Transverse colon (tissue), 4 donors: ENCODE data around the gene ZNRF3. TPM values are rescaled to one million over a fixed set of nuclear protein-coding genes. Genes with fewer than 3 reads are reported as not detected.

Experiments
- DNase-seq: peaks from one replicate; pipeline ENCODE4 v3.0.0-alpha.2; 2019
- H3K27ac ChIP-seq, 4 donors: fragments of 200-600 bp; sonication (generic); 2 replicates each; pipeline ENCODE4 v1.5.1; 2016 to 2018; ENCODE audit warnings: inconsistent platforms in 4 of 4
- H3K27me3 ChIP-seq: fragments of 200-600 bp; sonication (generic); 2 replicates; pipeline ENCODE4 v1.5.1; 2017; ENCODE audit warnings: inconsistent platforms
- H3K36me3 ChIP-seq, 4 donors: fragments of 200-600 bp; sonication (generic); 2 replicates each; pipeline ENCODE4 v1.5.1; 2017 to 2019; ENCODE audit warnings: inconsistent platforms in 4 of 4
- H3K4me1 ChIP-seq, 4 donors: fragments of 200-600 bp; sonication (generic); 2 replicates each; pipeline ENCODE4 v1.5.1; 2017 to 2020; ENCODE audit warnings: inconsistent platforms in 4 of 4
- H3K4me3 ChIP-seq, 4 donors: fragments of 200-600 bp; sonication (generic); 1 replicate in 1 of 4; 2 replicates in 3 of 4; pipeline versions ENCODE4 v1.5.1 to v1.6.1; 2017 to 2019; ENCODE audit warnings: inconsistent platforms in 4 of 4
- H3K9me3 ChIP-seq, 2 donors: fragments of 200-600 bp; sonication (generic); 2 replicates each; pipeline ENCODE4 v1.5.1; 2017 to 2019; ENCODE audit warnings: inconsistent platforms in 2 of 2
- EP300 ChIP-seq: sonication (generic); formaldehyde crosslinking; IDR thresholded peaks from one replicate; pipeline ENCODE4 v1.6.1; 2017; ENCODE audit warnings: antibody characterized with exemption, low read depth
- POLR2A ChIP-seq: fragments of 450-650 bp; IDR thresholded peaks from one replicate; pipeline ENCODE4 v1.6.1; 2016; ENCODE audit warnings: antibody characterized with exemption, mild to moderate bottlenecking, moderate library complexity
- POLR2AphosphoS5 ChIP-seq, 3 donors: sonication (generic); formaldehyde crosslinking; IDR thresholded peaks; one replicate each; pipeline ENCODE4 v1.6.1; 2016; ENCODE audit warnings: antibody characterized with exemption in 3 of 3
- WGBS, 2 donors: methylation state at CpG; one replicate each; pipeline ENCODE4 v1.1.5; 2018; ENCODE audit warnings: low coverage in 1 of 2; 5-methylcytosine and 5-hydroxymethylcytosine counted together
- in situ Hi-C, 4 donors: fragments of 200-750 bp; cut with MboI; loops; one replicate each; pipeline versions ENCODE4 v1.15.0 to v1.15.1; 2017; ENCODE audit warnings: low sequenced_read_pairs in 3 of 4, low pct_ligation_motif_present in 1 of 4, low pct_unique_long_range_greater_than_20kb in 1 of 4
- intact Hi-C: fragments of 100-400 bp; cut with DNase I; formaldehyde crosslinking; loops from one replicate; pipeline ENCODE4 v1.15.1; 2023; ENCODE audit warnings: low total_unique reads
- total RNA-seq, 4 donors: library from RNA; depleted of rRNA; stranded (reverse); fragments of >200 nt; gene quantifications; one replicate each; pipeline ENCODE4 v1.1.0, GENCODE V29; 2016
- TF ChIP-seq, protein P1 (sequence below), 5 experiments: fragments of 200-600 bp in 3 of 5; fragments of 450-650 bp in 2 of 5; sonication (generic) in 3 of 5; IDR thresholded peaks; 1 replicate in 2 of 5; 2 replicates in 3 of 5; pipeline ENCODE4 v1.5.1; 2016 to 2017; ENCODE audit warnings: antibody characterized with exemption in 5 of 5, inconsistent platforms in 3 of 5, mild to moderate bottlenecking in 2 of 5, moderate library complexity in 1 of 5

The ZNRF3 gene
- total RNA-seq, 4 donors from 2014 or later: 4.5 to 10.7 (median 8.3) TPM

DNA sequence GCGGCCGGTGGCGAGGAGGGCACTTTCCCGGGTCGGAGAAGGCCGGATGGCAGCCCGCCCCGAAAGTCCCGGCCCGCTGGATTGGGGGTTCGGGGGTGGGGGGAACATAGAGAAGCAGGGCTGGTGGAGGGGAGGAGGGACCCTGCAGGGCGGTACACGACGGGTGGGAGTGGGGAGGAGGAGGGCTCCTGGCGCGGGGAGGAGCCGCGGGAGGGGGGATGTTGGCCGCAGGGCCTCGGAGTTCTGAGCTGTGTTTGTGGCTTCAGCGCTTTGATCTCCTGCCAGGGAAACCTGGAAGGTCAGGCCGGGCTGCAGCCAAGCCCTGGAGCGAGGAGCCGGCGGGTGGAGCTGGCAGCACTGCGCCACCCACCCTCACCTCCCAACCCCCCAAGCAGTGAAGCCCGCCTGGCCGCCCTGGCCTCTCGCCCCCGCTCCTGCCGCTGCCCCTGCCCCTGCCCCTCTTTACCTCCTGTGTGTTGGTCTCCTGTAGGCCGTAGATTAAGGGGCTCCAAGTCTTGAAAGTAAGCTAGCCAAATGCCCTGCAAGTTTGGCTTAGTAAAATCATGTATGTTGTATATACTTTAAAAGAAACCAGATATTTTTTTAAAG is 147.3 kb downstream of the ZNRF3 start:
- Histone ChIP-seq H3K27ac (peak overlapping the region; percentile 78 to 85 (median 83)), H3K4me1 (peaks cover 13 to 46% (median 26%) of the 10 kb centered on the region in 4 donors), H3K36me3 (no peaks in the 10 kb centered on the region), H3K4me3 (peak overlapping the region; percentile 26 to 50 (median 44)), H3K9me3 (no peaks in the 10 kb centered on the region), H3K27me3 (no peaks in the 10 kb centered on the region)
- intact Hi-C loops: loop anchor here (5.0 kb wide), 1 partner anchor 73 kb away; no protein-coding TSS in a partner anchor
- TF ChIP-seq POLR2A (no peak), EP300 (no peak), POLR2AphosphoS5 (IDR thresholded peaks at IDR 0.05) (peak in 2 of 3 donors; percentile 51 to 60)
- TF ChIP-seq, protein P1, sequence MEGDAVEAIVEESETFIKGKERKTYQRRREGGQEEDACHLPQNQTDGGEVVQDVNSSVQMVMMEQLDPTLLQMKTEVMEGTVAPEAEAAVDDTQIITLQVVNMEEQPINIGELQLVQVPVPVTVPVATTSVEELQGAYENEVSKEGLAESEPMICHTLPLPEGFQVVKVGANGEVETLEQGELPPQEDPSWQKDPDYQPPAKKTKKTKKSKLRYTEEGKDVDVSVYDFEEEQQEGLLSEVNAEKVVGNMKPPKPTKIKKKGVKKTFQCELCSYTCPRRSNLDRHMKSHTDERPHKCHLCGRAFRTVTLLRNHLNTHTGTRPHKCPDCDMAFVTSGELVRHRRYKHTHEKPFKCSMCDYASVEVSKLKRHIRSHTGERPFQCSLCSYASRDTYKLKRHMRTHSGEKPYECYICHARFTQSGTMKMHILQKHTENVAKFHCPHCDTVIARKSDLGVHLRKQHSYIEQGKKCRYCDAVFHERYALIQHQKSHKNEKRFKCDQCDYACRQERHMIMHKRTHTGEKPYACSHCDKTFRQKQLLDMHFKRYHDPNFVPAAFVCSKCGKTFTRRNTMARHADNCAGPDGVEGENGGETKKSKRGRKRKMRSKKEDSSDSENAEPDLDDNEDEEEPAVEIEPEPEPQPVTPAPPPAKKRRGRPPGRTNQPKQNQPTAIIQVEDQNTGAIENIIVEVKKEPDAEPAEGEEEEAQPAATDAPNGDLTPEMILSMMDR (IDR thresholded peaks at IDR 0.05): no peak
- 12% methylated on average over 31 of the region's 32 CpGs; no CpG with 5 or more reads in 1 of the 2 donors for WGBS, 2 donors
- in situ Hi-C loops: loop anchor here in 3 of 4 donors (25.0 kb wide), 3 partner anchors 418 to 968 kb away; no protein-coding TSS in a partner anchor
- peak; percentile 84 for DNase-seq

DNA sequence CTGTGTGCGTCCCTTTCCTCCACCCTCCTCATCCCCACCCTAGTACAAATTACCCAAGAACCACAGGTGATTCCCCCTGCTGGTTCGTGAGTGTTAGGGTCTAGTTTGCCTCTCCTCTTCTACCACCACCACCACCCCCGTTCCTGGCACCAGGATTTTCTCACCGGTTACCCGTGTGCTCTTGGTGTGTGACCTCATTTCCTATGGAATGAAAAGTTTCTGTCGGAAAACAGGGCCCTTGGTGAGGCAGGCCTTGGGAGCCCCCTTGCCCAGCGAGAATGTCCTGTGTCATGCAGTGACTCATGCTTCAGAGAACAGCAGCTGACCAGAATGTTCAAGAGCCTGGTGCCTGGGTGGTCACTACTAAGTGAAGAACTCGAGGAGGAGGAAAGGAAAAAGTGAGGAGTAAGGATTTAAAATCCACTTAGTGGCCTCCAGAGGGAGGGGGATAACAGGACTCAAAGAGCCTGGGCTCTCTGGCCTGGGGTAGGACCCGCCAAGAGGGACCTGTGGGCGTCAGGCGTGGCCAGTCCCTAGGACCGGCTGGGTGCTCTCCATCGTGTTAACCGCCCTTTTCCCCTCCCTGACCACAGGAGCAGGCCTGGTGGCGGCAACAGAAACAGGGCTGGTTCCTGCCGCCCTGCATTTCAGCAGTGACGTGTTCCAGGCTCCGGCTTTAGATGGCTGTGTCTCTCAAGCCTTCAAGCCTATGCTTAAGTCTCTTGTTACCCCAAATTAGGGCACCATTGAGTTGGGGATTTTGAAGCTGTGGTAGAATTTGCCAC is 148.0 kb downstream of the ZNRF3 start:
- in situ Hi-C loops (loop anchor here in 3 of 4 donors (25.0 kb wide), 3 partner anchors 419 to 969 kb away; no protein-coding TSS in a partner anchor), intact Hi-C loops (loop anchor here (5.0 kb wide), 1 partner anchor 74 kb away; no protein-coding TSS in a partner anchor)
- H3K27me3 ChIP-seq: no peaks in the 10 kb centered on the region
- peak overlapping the region in 3 of 4 donors; percentile 43 to 50 (median 45) for H3K4me3 ChIP-seq
- H3K9me3 ChIP-seq: no peaks in the 10 kb centered on the region
- WGBS, 2 donors: 14 to 30% methylated on average over 3 to 18 of the region's 18 CpGs
- no peaks in the 10 kb centered on the region for H3K36me3 ChIP-seq
- DNase-seq: peak; percentile 40
- H3K4me1 ChIP-seq: peaks cover 13 to 47% (median 26%) of the 10 kb centered on the region in 4 donors
- TF ChIP-seq POLR2A (no peak), POLR2AphosphoS5 (IDR thresholded peaks at IDR 0.05) (peak; percentile 17 to 43 (median 31))
- TF ChIP-seq, protein P1 (IDR thresholded peaks at IDR 0.05): peak in 3 of 5 experiments; percentile 7 to 24 (median 7)
- peak overlapping the region; percentile 78 to 85 (median 83) for H3K27ac ChIP-seq

- Histone ChIP-seq H3K9me3 (no peaks in the 10 kb centered on the region), H3K4me1 (peaks cover 15 to 53% (median 28%) of the 10 kb centered on the region in 4 donors), H3K27me3 (no peaks in the 10 kb centered on the region), H3K4me3 (no peak overlapping the region), H3K27ac (peak overlapping the region; percentile 78 to 85 (median 83)), H3K36me3 (no peaks in the 10 kb centered on the region)
- WGBS, 2 donors: 72 to 78% methylated on average over 6 to 8 of the region's 8 CpGs
- intact Hi-C loops (loop anchor here (5.0 kb wide), 1 partner anchor 75 kb away; no protein-coding TSS in a partner anchor), in situ Hi-C loops (loop anchor here in 3 of 4 donors (25.0 kb wide), 3 partner anchors 420 to 970 kb away; no protein-coding TSS in a partner anchor)
- TF ChIP-seq POLR2AphosphoS5 (IDR thresholded peaks at IDR 0.05) (no peak), POLR2A (no peak), EP300 (no peak)
- TF ChIP-seq, protein P1 (IDR thresholded peaks at IDR 0.05): no peak
- no peak for DNase-seq
Observed at GRCh38 chr22:29032014-29032475, 148.7 kb downstream of the ZNRF3 start.

GRCh38 chr22:29032584-29032983 is 149.2 kb downstream of the ZNRF3 start:
- WGBS, 2 donors: 33 to 39% methylated on average over 1 to 2 of the region's 2 CpGs
- Histone ChIP-seq H3K36me3 (no peaks in the 10 kb centered on the region), H3K27me3 (no peaks in the 10 kb centered on the region), H3K9me3 (no peaks in the 10 kb centered on the region), H3K4me1 (peaks cover 16 to 57% (median 31%) of the 10 kb centered on the region in 4 donors), H3K27ac (peak overlapping the region; percentile 78 to 85 (median 83)), H3K4me3 (no peak overlapping the region)
- TF ChIP-seq, protein P1 (IDR thresholded peaks at IDR 0.05): no peak
- TF ChIP-seq EP300: no peak
- TF ChIP-seq POLR2A: no peak
- TF ChIP-seq POLR2AphosphoS5 (IDR thresholded peaks at IDR 0.05): no peak
- DNase-seq: no peak
- intact Hi-C loops (loop anchor here (5.0 kb wide), 1 partner anchor 75 kb away; no protein-coding TSS in a partner anchor), in situ Hi-C loops (loop anchor here in 3 of 4 donors (25.0 kb wide), 3 partner anchors 420 to 970 kb away; no protein-coding TSS in a partner anchor)
